GM18526 (cell line): ENCODE data around the gene DTNB.

Source experiments
- POLR2A ChIP-seq: IDR thresholded peaks from 3 replicates; pipeline ENCODE4 v1.6.1; 2011; ENCODE audit not compliant: insufficient read length; ENCODE audit errors: extremely low read depth

DTNB gene

GRCh38 chr2:25417715-25418369, 255.5 kb downstream of the DTNB start:
- TF ChIP-seq POLR2A, result peak; percentile 28

DNA sequence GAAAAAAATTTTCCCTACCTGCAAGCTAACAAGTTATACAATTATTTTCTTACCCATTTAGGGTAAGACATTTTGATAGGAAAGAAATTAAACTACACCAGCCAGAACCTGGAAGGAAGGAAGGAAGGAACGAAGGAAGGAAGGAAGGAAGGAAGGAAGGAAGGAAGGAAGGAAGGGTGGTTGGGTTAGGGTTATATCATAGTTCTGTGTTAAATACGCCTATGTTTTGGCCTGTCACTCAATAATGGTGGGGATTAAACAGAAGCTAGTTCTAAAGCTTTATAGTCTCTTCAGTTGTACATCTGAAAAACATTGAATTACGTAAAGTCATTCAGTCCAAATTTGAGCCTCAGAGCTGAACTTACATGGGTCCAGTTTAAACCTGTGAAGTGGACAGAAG, 256.7 kb downstream of the DTNB start:
- no peak for TF ChIP-seq POLR2A

GRCh38 chr2:25414781-25415180, 258.6 kb downstream of the DTNB start:
- no peak for TF ChIP-seq POLR2A

- no peak for TF ChIP-seq POLR2A
Measured at GRCh38 chr2:25411753-25412152, 261.6 kb downstream of the DTNB start.

GRCh38 chr2:25411281-25411680, 262.1 kb downstream of the DTNB start:
- no peak for TF ChIP-seq POLR2A

- TF ChIP-seq POLR2A, result no peak
Measured at GRCh38 chr2:25410370-25410769, 263.0 kb downstream of the DTNB start.

GRCh38 chr2:25409468-25409867, 263.9 kb downstream of the DTNB start:
- no peak for TF ChIP-seq POLR2A

DNA sequence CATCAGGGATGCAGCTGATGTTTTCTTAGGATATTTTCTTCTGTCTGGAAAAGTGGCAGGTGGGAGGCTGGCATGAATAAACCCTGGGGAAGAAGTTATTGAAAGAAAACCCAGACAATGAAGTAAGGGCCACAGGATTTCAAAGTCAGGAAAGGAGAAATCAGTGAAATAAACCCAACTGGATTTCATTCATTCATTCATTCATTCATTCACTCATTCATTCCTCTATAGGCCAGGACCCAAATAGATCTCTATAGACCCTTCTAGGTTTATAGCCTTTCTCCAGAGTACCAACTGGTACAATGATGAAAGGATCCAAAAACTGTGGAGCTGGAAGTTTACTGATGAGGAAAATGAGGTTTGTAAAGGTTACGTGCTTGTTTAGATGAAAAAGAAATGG, 264.3 kb downstream of the DTNB start:
- TF ChIP-seq POLR2A, result no peak

GRCh38 chr2:25405611-25406295, 267.6 kb downstream of the DTNB start:
- no peak for TF ChIP-seq POLR2A

- TF ChIP-seq POLR2A, result no peak
Measured at GRCh38 chr2:25402477-25402876, 270.9 kb downstream of the DTNB start.

DNA sequence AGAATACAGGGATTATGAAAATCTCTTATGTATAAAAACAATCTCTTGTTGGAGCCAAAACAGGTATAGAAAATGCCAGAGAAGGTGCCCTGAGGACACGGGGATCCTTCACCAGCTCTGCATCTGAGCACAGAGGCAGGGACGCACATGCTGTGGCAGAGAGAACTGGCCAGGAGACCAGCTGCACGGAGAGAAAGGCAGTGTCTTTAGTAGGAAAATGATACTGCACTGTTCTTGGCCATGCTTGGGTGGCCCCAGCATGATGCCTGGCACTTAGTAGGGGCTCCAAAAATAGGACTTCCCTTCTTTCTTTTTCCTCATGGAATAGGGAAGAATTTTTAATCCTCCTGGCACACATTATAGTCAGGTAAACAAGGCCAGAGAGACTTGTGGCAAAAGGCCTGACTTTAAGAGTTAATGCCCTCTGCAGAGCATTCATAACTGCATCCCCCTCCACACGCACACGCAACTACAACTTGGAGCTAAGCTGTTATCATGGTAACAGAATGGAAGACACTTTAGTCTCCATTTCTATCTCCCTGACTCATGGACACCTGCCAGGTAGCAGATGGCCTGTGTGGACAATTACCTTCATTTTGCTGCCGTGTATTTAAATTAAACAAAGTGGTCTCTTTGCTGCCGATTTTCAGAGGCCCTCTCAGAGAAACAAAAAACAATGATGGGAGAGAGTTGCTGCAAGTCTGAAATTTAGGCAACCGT, 271.9 kb downstream of the DTNB start:
- no peak for TF ChIP-seq POLR2A

DNA sequence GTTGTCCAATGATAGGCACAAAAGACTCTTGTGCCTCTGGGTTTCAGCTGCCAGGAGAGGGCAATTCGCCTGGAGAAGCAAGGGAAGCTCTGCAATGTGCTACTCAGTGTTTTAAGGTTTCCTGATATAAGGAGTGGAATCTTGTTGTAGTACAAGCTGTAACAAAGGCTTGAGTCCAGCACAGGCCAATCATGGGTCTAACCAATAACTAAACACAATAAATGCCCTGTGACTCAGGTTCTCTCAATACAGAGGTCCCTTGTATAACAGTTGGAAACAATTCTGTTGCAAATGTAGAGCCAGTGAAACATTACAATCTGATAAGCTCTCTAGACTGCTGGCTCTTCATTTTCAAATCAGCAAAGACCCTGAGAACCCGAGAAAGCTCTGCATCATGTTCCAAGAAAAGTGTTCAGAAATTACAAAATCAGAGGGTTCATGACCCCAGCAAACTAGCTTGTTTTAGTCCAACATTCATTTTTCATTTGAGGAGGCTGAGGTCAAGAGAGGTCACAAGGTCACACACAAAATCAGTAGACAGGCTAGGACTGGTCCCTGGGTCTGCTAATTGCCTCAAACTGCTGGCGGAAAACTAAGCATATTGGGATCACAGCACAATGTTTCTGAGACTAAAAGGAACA, 272.7 kb downstream of the DTNB start:
- no peak for TF ChIP-seq POLR2A

DNA sequence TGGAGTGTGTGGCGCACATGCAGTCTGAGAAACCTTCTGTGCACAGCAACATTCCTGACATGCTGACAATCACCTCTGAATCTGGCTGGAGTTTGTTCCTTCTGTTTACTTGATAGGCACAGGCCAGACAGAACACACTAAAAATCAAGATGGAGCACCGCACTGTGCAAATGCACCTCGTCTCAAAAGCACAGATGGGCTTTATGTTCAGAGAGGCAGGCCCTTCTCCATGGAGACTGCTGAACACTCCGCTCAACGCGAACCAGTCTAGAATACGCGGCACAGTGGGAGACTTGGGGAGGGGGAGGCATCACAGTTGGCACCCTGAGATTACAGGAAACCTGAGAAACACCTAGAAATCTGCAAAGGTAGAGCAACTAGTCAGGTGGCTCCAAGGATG, 273.2 kb downstream of the DTNB start:
- no peak for TF ChIP-seq POLR2A

DNA sequence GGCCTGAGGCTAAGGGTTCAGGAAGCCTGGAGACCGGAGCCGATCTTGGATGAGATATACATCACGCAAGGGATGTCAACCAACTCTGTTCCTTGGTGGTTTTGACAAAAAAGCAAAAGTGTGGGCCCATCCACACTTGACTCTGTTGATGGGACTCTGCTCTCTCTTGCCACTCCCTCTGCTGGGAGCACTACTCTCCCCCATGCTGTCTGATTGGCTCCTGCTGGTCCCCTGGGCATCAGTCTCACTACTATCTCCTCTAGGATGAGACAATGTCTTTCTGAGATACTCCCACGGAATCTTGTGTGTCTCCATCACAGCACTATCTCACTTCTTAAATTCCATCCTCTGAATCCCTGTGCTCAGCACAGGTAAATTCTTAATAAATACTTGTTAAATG, 274.8 kb downstream of the DTNB start:
- TF ChIP-seq POLR2A, result no peak

GRCh38 chr2:25397777-25398176, 275.6 kb downstream of the DTNB start:
- TF ChIP-seq POLR2A, result no peak

DNA sequence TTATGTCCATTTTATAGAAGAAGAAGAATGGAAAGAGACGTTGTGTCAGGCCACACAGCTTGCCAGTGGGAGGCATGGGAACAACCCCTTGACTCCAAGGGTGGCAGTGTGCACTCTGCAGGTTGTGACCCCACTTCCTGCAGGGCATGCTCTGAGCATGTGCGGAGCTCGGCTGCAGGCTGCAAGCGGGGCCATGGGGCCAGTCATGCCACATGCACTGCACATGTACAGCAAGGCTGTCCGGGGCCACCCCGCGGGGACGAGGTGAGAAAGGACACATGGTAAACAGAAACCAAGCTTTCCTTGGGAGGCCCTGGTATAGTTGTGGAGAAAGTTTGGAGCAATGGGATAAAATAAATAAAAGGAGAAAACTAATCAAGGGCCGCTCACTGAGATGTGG, 284.2 kb downstream of the DTNB start:
- no peak for TF ChIP-seq POLR2A

DNA sequence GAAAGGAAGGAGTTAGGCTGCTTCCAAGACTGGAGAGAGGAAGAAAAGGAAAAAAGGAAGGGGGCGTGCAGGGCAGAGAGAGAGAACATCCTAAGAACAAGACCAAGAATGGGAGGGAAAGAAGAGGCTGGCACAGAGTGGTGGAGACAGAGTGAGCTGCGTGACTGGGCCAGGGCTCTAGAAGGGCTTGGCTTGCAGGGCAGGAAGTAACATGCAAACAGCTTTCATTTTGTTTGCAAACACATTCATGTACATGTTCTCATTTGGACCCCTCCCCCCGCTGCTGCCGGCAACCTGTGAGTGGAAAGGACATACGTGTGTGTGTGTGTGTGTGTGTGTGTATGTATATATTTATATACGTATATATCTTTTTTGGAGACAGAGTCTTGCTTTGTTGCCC, 284.9 kb downstream of the DTNB start:
- no peak for TF ChIP-seq POLR2A
